Chondrocyte (in vitro differentiated cells): ENCODE results near the gene HILPDA. TPM values are rescaled to one million over a fixed set of nuclear protein-coding genes. Genes with fewer than 3 reads are reported as not detected.
A peak's percentile ranks its signal among the peaks of the same experiment; 100 is the strongest.
"Not testable (repeated sequence)": the region's sequence is repeated elsewhere in the genome, so short reads cannot be mapped to it uniquely, and the experiment has no call there.

ENCODE experiments used
- DNase-seq: peaks from one replicate; pipeline ENCODE4 v3.0.0; 2021; ENCODE audit warnings: mixed read lengths, low spot score
- H3K27ac Mint-ChIP-seq: one replicate; pipeline ENCODE4 v1.8.0; 2021; ENCODE audit warnings: mild to moderate bottlenecking, moderate library complexity, mixed read lengths; ENCODE audit not compliant: unreplicated experiment
- H3K27me3 Mint-ChIP-seq: 2 replicates; pipeline ENCODE4 v1.8.0; 2021; ENCODE audit warnings: low read depth, mixed read lengths
- H3K36me3 Mint-ChIP-seq: 2 replicates; pipeline ENCODE4 v1.8.0; 2021; ENCODE audit warnings: low read depth, mixed read lengths
- H3K4me1 Mint-ChIP-seq: 2 replicates; pipeline ENCODE4 v1.8.0; 2021; ENCODE audit warnings: low read depth, mild to moderate bottlenecking, mixed read lengths
- H3K4me3 Mint-ChIP-seq: one replicate; pipeline ENCODE4 v1.8.0; 2021; ENCODE audit warnings: mild to moderate bottlenecking, moderate library complexity, mixed read lengths; ENCODE audit not compliant: unreplicated experiment
- H3K9me3 Mint-ChIP-seq: 2 replicates; pipeline ENCODE4 v1.8.0; 2021; ENCODE audit warnings: low read depth, mixed read lengths
- total RNA-seq: library from RNA; stranded (reverse); gene quantifications from 3 replicates; pipeline ENCODE4 v1.2.1, GENCODE V29; 2021
- TF ChIP-seq, protein P1 (sequence below): fragments of 200-600 bp; sonication (generic); IDR thresholded peaks from 2 replicates; pipeline ENCODE4 v1.5.0; 2021; ENCODE audit warnings: antibody characterized with exemption, mild to moderate bottlenecking, moderate library complexity

HILPDA gene
- total RNA-seq, 1 donor from 2014 or later = 15.8 TPM

- H3K36me3 Mint-ChIP-seq, H3K27me3 Mint-ChIP-seq, H3K9me3 Mint-ChIP-seq: not testable (repeated sequence)
- H3K4me3 Mint-ChIP-seq = peak within 1 kb of the TSS; percentile 98
- H3K27ac Mint-ChIP-seq = peak within 1 kb of the TSS; percentile 97
- peaks cover 28% of the 10 kb centered on the region for H3K4me1 Mint-ChIP-seq
- TF ChIP-seq, protein P1, sequence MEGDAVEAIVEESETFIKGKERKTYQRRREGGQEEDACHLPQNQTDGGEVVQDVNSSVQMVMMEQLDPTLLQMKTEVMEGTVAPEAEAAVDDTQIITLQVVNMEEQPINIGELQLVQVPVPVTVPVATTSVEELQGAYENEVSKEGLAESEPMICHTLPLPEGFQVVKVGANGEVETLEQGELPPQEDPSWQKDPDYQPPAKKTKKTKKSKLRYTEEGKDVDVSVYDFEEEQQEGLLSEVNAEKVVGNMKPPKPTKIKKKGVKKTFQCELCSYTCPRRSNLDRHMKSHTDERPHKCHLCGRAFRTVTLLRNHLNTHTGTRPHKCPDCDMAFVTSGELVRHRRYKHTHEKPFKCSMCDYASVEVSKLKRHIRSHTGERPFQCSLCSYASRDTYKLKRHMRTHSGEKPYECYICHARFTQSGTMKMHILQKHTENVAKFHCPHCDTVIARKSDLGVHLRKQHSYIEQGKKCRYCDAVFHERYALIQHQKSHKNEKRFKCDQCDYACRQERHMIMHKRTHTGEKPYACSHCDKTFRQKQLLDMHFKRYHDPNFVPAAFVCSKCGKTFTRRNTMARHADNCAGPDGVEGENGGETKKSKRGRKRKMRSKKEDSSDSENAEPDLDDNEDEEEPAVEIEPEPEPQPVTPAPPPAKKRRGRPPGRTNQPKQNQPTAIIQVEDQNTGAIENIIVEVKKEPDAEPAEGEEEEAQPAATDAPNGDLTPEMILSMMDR = peak; percentile 74
- DNase-seq = peak; percentile 97
Measured at GRCh38 chr7:128476402-128477335, 21.0 kb downstream of the HILPDA start, which contains the start of gene METTL2B. TSS of gene METTL2B (plus strand) at chr7:128476748. CDS start at chr7:128476766, 18 bp downstream.

GRCh38 chr7:128477336-128477690 is 21.6 kb downstream of the HILPDA start:
- H3K36me3 Mint-ChIP-seq, DNase-seq, H3K27me3 Mint-ChIP-seq, H3K9me3 Mint-ChIP-seq: not testable (repeated sequence)
- Mint-ChIP-seq H3K27ac (peak overlapping the region; percentile 97), H3K4me3 (peak overlapping the region; percentile 98), H3K4me1 (peaks cover 28% of the 10 kb centered on the region)

DNA sequence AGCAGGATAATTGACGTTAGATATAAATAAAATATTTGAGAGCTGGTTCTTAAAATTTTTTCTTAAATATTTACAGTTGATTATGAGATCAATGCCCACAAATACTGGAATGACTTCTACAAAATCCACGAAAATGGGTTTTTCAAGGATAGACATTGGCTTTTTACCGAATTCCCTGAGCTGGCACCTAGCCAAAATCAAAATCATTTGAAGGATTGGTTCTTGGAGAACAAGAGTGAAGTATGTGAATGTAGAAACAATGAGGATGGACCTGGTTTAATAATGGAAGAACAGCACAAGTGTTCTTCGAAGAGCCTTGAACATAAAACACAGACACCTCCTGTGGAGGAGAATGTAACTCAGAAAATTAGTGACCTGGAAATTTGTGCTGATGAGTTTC is 23.4 kb downstream of the HILPDA start:
- Mint-ChIP-seq H3K4me1 (peaks cover 28% of the 10 kb centered on the region), H3K27ac (peak overlapping the region; percentile 24)
- not testable (repeated sequence) for H3K9me3 Mint-ChIP-seq, H3K36me3 Mint-ChIP-seq, DNase-seq, H3K4me3 Mint-ChIP-seq, H3K27me3 Mint-ChIP-seq

DNA sequence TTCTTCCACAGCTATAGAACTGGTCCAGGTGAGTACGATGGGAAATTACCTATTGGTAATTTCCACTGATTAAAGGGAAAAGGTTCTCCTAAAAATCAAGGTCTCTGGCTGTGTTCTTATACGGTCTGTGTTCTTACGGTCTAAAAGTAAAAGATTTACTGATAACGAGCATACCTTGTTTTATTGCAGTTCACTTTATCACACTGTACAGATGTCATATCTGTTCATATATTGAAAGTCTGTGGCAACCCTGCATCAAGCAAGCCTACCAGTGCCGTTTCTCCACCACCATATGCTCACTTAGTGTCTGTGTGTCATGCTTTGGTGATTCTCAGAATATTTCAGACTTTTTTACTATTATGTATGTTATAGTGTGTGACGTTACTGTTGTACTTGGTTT is 32.5 kb downstream of the HILPDA start:
- H3K36me3 Mint-ChIP-seq, H3K27ac Mint-ChIP-seq, H3K4me3 Mint-ChIP-seq, H3K4me1 Mint-ChIP-seq, H3K27me3 Mint-ChIP-seq, DNase-seq, H3K9me3 Mint-ChIP-seq: not testable (repeated sequence)

GRCh38 chr7:128497405-128497804 is 41.7 kb downstream of the HILPDA start:
- Mint-ChIP-seq H3K36me3 (peaks cover 20% of the 10 kb centered on the region), H3K4me3 (no peak overlapping the region), H3K4me1 (no peaks in the 10 kb centered on the region), H3K27ac (no peak overlapping the region), H3K27me3 (no peaks in the 10 kb centered on the region), H3K9me3 (no peaks in the 10 kb centered on the region)
- TF ChIP-seq, protein P1 = no peak
- no peak for DNase-seq

GRCh38 chr7:128505416-128505815 is 49.7 kb downstream of the HILPDA start:
- H3K27me3 Mint-ChIP-seq, DNase-seq, H3K9me3 Mint-ChIP-seq, H3K27ac Mint-ChIP-seq, H3K4me3 Mint-ChIP-seq, H3K4me1 Mint-ChIP-seq: not testable (repeated sequence)
- peaks cover 15% of the 10 kb centered on the region for H3K36me3 Mint-ChIP-seq

DNA sequence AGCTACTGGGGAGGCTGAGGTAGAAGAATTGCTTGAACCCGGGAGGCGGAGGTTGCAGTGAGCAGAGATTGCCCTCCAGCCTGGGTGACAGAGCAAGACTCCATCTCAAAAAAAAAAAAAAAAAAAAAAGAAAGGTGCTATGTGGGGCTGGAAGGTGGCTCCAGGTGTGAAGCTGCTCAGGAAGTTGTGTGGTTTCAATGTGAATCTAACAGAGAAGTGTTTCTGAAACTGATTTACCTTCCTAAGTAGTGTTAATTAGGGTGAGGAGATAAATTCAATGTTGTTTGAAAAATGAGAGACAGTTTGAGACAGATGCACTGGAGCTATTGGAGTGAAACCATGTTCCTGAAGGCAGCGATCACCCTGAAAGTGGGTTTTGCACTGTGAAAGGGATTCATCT is 51.1 kb downstream of the HILPDA start:
- H3K4me3 Mint-ChIP-seq, H3K27ac Mint-ChIP-seq, H3K9me3 Mint-ChIP-seq, H3K4me1 Mint-ChIP-seq, H3K36me3 Mint-ChIP-seq, H3K27me3 Mint-ChIP-seq, DNase-seq: not testable (repeated sequence)

DNA sequence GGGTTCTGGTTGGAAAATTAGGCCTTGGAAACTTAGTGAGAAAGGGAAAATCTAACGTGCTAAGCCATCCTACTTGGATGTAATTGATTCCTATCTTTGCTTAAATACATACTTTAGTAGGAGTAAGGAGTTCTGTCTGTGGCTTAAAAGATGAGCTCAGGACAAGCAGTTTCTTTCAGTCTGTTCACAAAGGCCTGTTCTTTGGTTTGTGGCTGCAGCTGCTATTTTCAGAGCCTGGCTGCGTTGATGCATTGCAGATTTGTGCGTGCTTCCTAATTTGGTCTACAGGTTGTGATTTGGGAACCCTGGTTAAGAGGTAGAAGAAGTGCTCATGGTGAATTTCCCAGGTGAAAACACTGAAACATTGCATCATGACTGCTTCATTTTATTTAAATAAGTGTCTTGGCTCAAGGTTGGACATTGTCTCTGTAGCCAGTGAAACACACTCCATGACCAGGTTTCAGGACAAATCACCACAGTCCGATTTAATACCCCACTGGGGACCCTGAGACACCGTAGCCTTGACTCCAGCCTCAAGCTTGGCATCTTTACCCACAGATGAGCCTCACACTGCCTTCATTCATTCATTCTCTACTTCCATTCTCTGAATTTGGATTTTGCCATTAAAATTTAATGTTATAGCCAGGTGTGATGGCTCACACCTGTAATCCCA is 51.8 kb downstream of the HILPDA start:
- not testable (repeated sequence) for H3K4me1 Mint-ChIP-seq, H3K36me3 Mint-ChIP-seq, H3K9me3 Mint-ChIP-seq, H3K27me3 Mint-ChIP-seq, H3K4me3 Mint-ChIP-seq, DNase-seq, H3K27ac Mint-ChIP-seq
